ENCODE results near the gene MKLN1. TPM values are rescaled to one million over a fixed set of nuclear protein-coding genes. Genes with fewer than 3 reads are reported as not detected.

Gene MKLN1
- total RNA-seq, 4 donors from 2014 or later, result 37.9 to 55.2 (median 41.3) TPM

- H3K27me3 ChIP-seq, result no peaks in the 10 kb centered on the region
- intact Hi-C loops (cut with DNase I), result no loop called here
- peaks cover 0 to 5% (median 0%) of the 10 kb centered on the region in 4 donors for H3K4me1 ChIP-seq
- WGBS, result 100% methylated on average over 1 of the region's 1 CpG
- no peaks in the 10 kb centered on the region for H3K9me3 ChIP-seq
- TF ChIP-seq POLR2A (IDR thresholded peaks at IDR 0.05; ENCODE audit: low read depth) (no peak), EP300 (IDR thresholded peaks at IDR 0.05) (no peak), POLR2AphosphoS5 (IDR thresholded peaks at IDR 0.05) (no peak), CTCF (IDR thresholded peaks at IDR 0.05) (no peak)
- no peak overlapping the region for H3K4me3 ChIP-seq
- no peak overlapping the region for H3K27ac ChIP-seq (replicated peaks in 1 of 4)
- DNase-seq (ENCODE audit: extremely low spot score), result no peak
- H3K36me3 ChIP-seq, result no peaks in the 10 kb centered on the region
Observed at GRCh38 chr7:131293018-131293417, 34.7 kb upstream of the MKLN1 start.

- Histone ChIP-seq H3K27me3 (no peaks in the 10 kb centered on the region), H3K4me1 (peaks cover 0 to 4% (median 2%) of the 10 kb centered on the region in 4 donors), H3K27ac (replicated peaks in 1 of 4) (no peak overlapping the region), H3K36me3 (no peaks in the 10 kb centered on the region), H3K9me3 (no peaks in the 10 kb centered on the region), H3K4me3 (no peak overlapping the region)
- 39% methylated on average over 3 of the region's 3 CpGs for WGBS
- TF ChIP-seq CTCF (IDR thresholded peaks at IDR 0.05) (no peak), POLR2A (IDR thresholded peaks at IDR 0.05; ENCODE audit: low read depth) (no peak), POLR2AphosphoS5 (IDR thresholded peaks at IDR 0.05) (no peak), EP300 (IDR thresholded peaks at IDR 0.05) (no peak)
- intact Hi-C loops (cut with DNase I), result no loop called here
- DNase-seq (ENCODE audit: extremely low spot score), result peak; percentile 82
Observed at GRCh38 chr7:131294553-131294952, 33.1 kb upstream of the MKLN1 start.

GRCh38 chr7:131298608-131298992 lies 29.1 kb upstream of the MKLN1 start:
- WGBS, result 80% methylated on average over 6 of the region's 6 CpGs
- Histone ChIP-seq H3K36me3 (no peaks in the 10 kb centered on the region), H3K4me1 (peaks cover 16 to 20% (median 17%) of the 10 kb centered on the region in 4 donors), H3K9me3 (no peaks in the 10 kb centered on the region), H3K27ac (replicated peaks in 1 of 4) (no peak overlapping the region), H3K27me3 (no peaks in the 10 kb centered on the region), H3K4me3 (no peak overlapping the region)
- TF ChIP-seq POLR2AphosphoS5 (IDR thresholded peaks at IDR 0.05), result no peak
- TF ChIP-seq EP300 (IDR thresholded peaks at IDR 0.05), result no peak
- no peak for TF ChIP-seq CTCF (IDR thresholded peaks at IDR 0.05)
- TF ChIP-seq POLR2A (IDR thresholded peaks at IDR 0.05; ENCODE audit: low read depth), result no peak
- peak; percentile 39 for DNase-seq (ENCODE audit: extremely low spot score)
- intact Hi-C loops (cut with DNase I), result no loop called here

GRCh38 chr7:131299074-131299473 lies 28.6 kb upstream of the MKLN1 start:
- H3K27ac ChIP-seq (replicated peaks in 1 of 4), result no peak overlapping the region
- peaks cover 16 to 20% (median 17%) of the 10 kb centered on the region in 4 donors for H3K4me1 ChIP-seq
- no peaks in the 10 kb centered on the region for H3K36me3 ChIP-seq
- H3K4me3 ChIP-seq, result no peak overlapping the region
- H3K9me3 ChIP-seq, result no peaks in the 10 kb centered on the region
- TF ChIP-seq POLR2A (IDR thresholded peaks at IDR 0.05; ENCODE audit: low read depth) (no peak), CTCF (IDR thresholded peaks at IDR 0.05) (no peak), POLR2AphosphoS5 (IDR thresholded peaks at IDR 0.05) (no peak), EP300 (IDR thresholded peaks at IDR 0.05) (no peak)
- H3K27me3 ChIP-seq, result no peaks in the 10 kb centered on the region
- DNase-seq (ENCODE audit: extremely low spot score), result no peak
- intact Hi-C loops (cut with DNase I), result no loop called here

- Histone ChIP-seq H3K4me3 (no peak overlapping the region), H3K36me3 (no peaks in the 10 kb centered on the region), H3K27me3 (no peaks in the 10 kb centered on the region), H3K4me1 (peaks cover 16 to 20% (median 17%) of the 10 kb centered on the region in 4 donors), H3K27ac (replicated peaks in 1 of 4) (no peak overlapping the region), H3K9me3 (no peaks in the 10 kb centered on the region)
- no peak for TF ChIP-seq POLR2AphosphoS5 (IDR thresholded peaks at IDR 0.05)
- TF ChIP-seq POLR2A (IDR thresholded peaks at IDR 0.05; ENCODE audit: low read depth), result no peak
- no peak for TF ChIP-seq CTCF (IDR thresholded peaks at IDR 0.05)
- no peak for TF ChIP-seq EP300 (IDR thresholded peaks at IDR 0.05)
- intact Hi-C loops (cut with DNase I), result no loop called here
- WGBS, result 79% methylated on average over 2 of the region's 2 CpGs
- DNase-seq (ENCODE audit: extremely low spot score), result no peak
Observed at GRCh38 chr7:131300078-131300477, 27.6 kb upstream of the MKLN1 start.

Data from esophagus muscularis mucosa (tissue), 4 donors.